ENCODE measurements around the gene H6PD.

Gene H6PD

GRCh38 chr1:9246215-9246614, 11.6 kb downstream of the H6PD start:
- H3K27me3 ChIP-seq (ENCODE audit: control insufficient read depth in 1 of 2, insufficient read depth in 1 of 2, low read length in 2 of 2) = no peaks in the 10 kb centered on the region
- no peak overlapping the region for H3K18ac ChIP-seq (ENCODE audit: low read depth in 1 of 2, low read length in 2 of 2)
- no peak overlapping the region for H3K4me3 ChIP-seq (ENCODE audit: insufficient read depth in 1 of 2, low read depth in 1 of 2, low read length in 2 of 2)
- H3K27ac ChIP-seq (ENCODE audit: low read length, poor library complexity, severe bottlenecking) = no peak overlapping the region
- no peak overlapping the region for H3K14ac ChIP-seq (ENCODE audit: low read length in 2 of 2)
- 100% methylated on average over 5 of the region's 5 CpGs for WGBS
- no peak overlapping the region for H2BK12ac ChIP-seq (ENCODE audit: low read length in 2 of 2)
- peaks cover 34 to 53% of the 10 kb centered on the region in 2 experiments for H3K36me3 ChIP-seq (ENCODE audit: control insufficient read depth in 1 of 2, insufficient read depth in 2 of 2, low read depth in 1 of 2, low read length in 2 of 2)
- no peak overlapping the region for H3K4me2 ChIP-seq (ENCODE audit: low read length, poor library complexity, severe bottlenecking)
- H2BK5ac ChIP-seq (ENCODE audit: low read depth, low read length, poor library complexity, severe bottlenecking) = no peak overlapping the region
- DNase-seq = no peak
- H3K9ac ChIP-seq (ENCODE audit: low read length) = no peak overlapping the region
- no peak overlapping the region for H2BK15ac ChIP-seq (ENCODE audit: low read depth, poor library complexity, severe bottlenecking)
- no peak overlapping the region for H3K23ac ChIP-seq (ENCODE audit: low read length in 2 of 2)
- no peak overlapping the region for H3K4ac ChIP-seq (ENCODE audit: low read depth in 1 of 2, low read length in 2 of 2)
- H2AK5ac ChIP-seq (ENCODE audit: low read length, severe bottlenecking) = no peak overlapping the region
- H2AFZ ChIP-seq (ENCODE audit: low read depth, low read length) = no peak overlapping the region
- no peak overlapping the region for H2BK120ac ChIP-seq (ENCODE audit: low read depth, low read length)
- peaks cover 24% of the 10 kb centered on the region for H3K4me1 ChIP-seq (ENCODE audit: control insufficient read depth, insufficient read depth, low read depth, low read length)
- H3K9me3 ChIP-seq (ENCODE audit: control insufficient read depth, low read length) = no peaks in the 10 kb centered on the region
- H4K8ac ChIP-seq (ENCODE audit: low read length) = no peak overlapping the region
- no peak overlapping the region for H4K91ac ChIP-seq (ENCODE audit: low read length)
- H3K79me1 ChIP-seq (replicated peaks; ENCODE audit: low read length, poor library complexity, severe bottlenecking) = peaks cover 16% of the 10 kb centered on the region

GRCh38 chr1:9246841-9247785, 12.5 kb downstream of the H6PD start:
- no peak overlapping the region for H3K23ac ChIP-seq (ENCODE audit: low read length in 2 of 2)
- peaks cover 34 to 55% of the 10 kb centered on the region in 2 experiments for H3K36me3 ChIP-seq (ENCODE audit: control insufficient read depth in 1 of 2, insufficient read depth in 2 of 2, low read depth in 1 of 2, low read length in 2 of 2)
- no peak overlapping the region for H2BK120ac ChIP-seq (ENCODE audit: low read depth, low read length)
- DNase-seq = no peak
- 94% methylated on average over 41 of the region's 41 CpGs for WGBS
- no peak overlapping the region for H3K4me2 ChIP-seq (ENCODE audit: low read length, poor library complexity, severe bottlenecking)
- H2AK5ac ChIP-seq (ENCODE audit: low read length, severe bottlenecking) = no peak overlapping the region
- no peak overlapping the region for H4K8ac ChIP-seq (ENCODE audit: low read length)
- peaks cover 16% of the 10 kb centered on the region for H3K79me1 ChIP-seq (replicated peaks; ENCODE audit: low read length, poor library complexity, severe bottlenecking)
- peaks cover 28% of the 10 kb centered on the region for H3K4me1 ChIP-seq (ENCODE audit: control insufficient read depth, insufficient read depth, low read depth, low read length)
- H2BK5ac ChIP-seq (ENCODE audit: low read depth, low read length, poor library complexity, severe bottlenecking) = no peak overlapping the region
- no peak overlapping the region for H3K14ac ChIP-seq (ENCODE audit: low read length in 2 of 2)
- no peaks in the 10 kb centered on the region for H3K27me3 ChIP-seq (ENCODE audit: control insufficient read depth in 1 of 2, insufficient read depth in 1 of 2, low read length in 2 of 2)
- no peak overlapping the region for H3K18ac ChIP-seq (ENCODE audit: low read depth in 1 of 2, low read length in 2 of 2)
- H3K4ac ChIP-seq (ENCODE audit: low read depth in 1 of 2, low read length in 2 of 2) = no peak overlapping the region
- H2BK15ac ChIP-seq (ENCODE audit: low read depth, poor library complexity, severe bottlenecking) = no peak overlapping the region
- no peak overlapping the region for H2BK12ac ChIP-seq (ENCODE audit: low read length in 2 of 2)
- H3K9ac ChIP-seq (ENCODE audit: low read length) = no peak overlapping the region
- no peak overlapping the region for H2AFZ ChIP-seq (ENCODE audit: low read depth, low read length)
- H3K9me3 ChIP-seq (ENCODE audit: control insufficient read depth, low read length) = no peaks in the 10 kb centered on the region
- no peak overlapping the region for H3K27ac ChIP-seq (ENCODE audit: low read length, poor library complexity, severe bottlenecking)
- H3K4me3 ChIP-seq (ENCODE audit: insufficient read depth in 1 of 2, low read depth in 1 of 2, low read length in 2 of 2) = no peak overlapping the region
- no peak overlapping the region for H4K91ac ChIP-seq (ENCODE audit: low read length)

- Histone ChIP-seq H3K9ac (ENCODE audit: low read length) (no peak overlapping the region), H2BK5ac (ENCODE audit: low read depth, low read length, poor library complexity, severe bottlenecking) (no peak overlapping the region), H4K91ac (ENCODE audit: low read length) (no peak overlapping the region), H3K79me1 (replicated peaks; ENCODE audit: low read length, poor library complexity, severe bottlenecking) (peaks cover 9% of the 10 kb centered on the region), H4K8ac (ENCODE audit: low read length) (no peak overlapping the region), H3K27ac (ENCODE audit: low read length, poor library complexity, severe bottlenecking) (no peak overlapping the region), H3K4me2 (ENCODE audit: low read length, poor library complexity, severe bottlenecking) (no peak overlapping the region), H2AFZ (ENCODE audit: low read depth, low read length) (no peak overlapping the region), H2BK120ac (ENCODE audit: low read depth, low read length) (no peak overlapping the region), H3K23ac (ENCODE audit: low read length in 2 of 2) (no peak overlapping the region), H2BK12ac (ENCODE audit: low read length in 2 of 2) (no peak overlapping the region), H3K9me3 (ENCODE audit: control insufficient read depth, low read length) (no peaks in the 10 kb centered on the region), H3K36me3 (ENCODE audit: control insufficient read depth in 1 of 2, insufficient read depth in 2 of 2, low read depth in 1 of 2, low read length in 2 of 2) (peaks cover 34 to 62% of the 10 kb centered on the region in 2 experiments), H2AK5ac (ENCODE audit: low read length, severe bottlenecking) (no peak overlapping the region), H2BK15ac (ENCODE audit: low read depth, poor library complexity, severe bottlenecking) (no peak overlapping the region), H3K14ac (ENCODE audit: low read length in 2 of 2) (no peak overlapping the region), H3K4me3 (ENCODE audit: insufficient read depth in 1 of 2, low read depth in 1 of 2, low read length in 2 of 2) (no peak overlapping the region), H3K18ac (ENCODE audit: low read depth in 1 of 2, low read length in 2 of 2) (no peak overlapping the region), H3K4me1 (ENCODE audit: control insufficient read depth, insufficient read depth, low read depth, low read length) (peaks cover 32% of the 10 kb centered on the region), H3K4ac (ENCODE audit: low read depth in 1 of 2, low read length in 2 of 2) (no peak overlapping the region), H3K27me3 (ENCODE audit: control insufficient read depth in 1 of 2, insufficient read depth in 1 of 2, low read length in 2 of 2) (no peaks in the 10 kb centered on the region)
- DNase-seq = no peak
- 92% methylated on average over 18 of the region's 18 CpGs for WGBS
Observed at GRCh38 chr1:9247894-9248293, 13.3 kb downstream of the H6PD start.

GRCh38 chr1:9248341-9249262, 14.0 kb downstream of the H6PD start:
- H2BK12ac ChIP-seq (ENCODE audit: low read length in 2 of 2) = no peak overlapping the region
- no peak overlapping the region for H3K4ac ChIP-seq (ENCODE audit: low read depth in 1 of 2, low read length in 2 of 2)
- H3K4me1 ChIP-seq (ENCODE audit: control insufficient read depth, insufficient read depth, low read depth, low read length) = peaks cover 34% of the 10 kb centered on the region
- H3K14ac ChIP-seq (ENCODE audit: low read length in 2 of 2) = no peak overlapping the region
- peaks cover 34 to 65% of the 10 kb centered on the region in 2 experiments for H3K36me3 ChIP-seq (ENCODE audit: control insufficient read depth in 1 of 2, insufficient read depth in 2 of 2, low read depth in 1 of 2, low read length in 2 of 2)
- no peak overlapping the region for H3K18ac ChIP-seq (ENCODE audit: low read depth in 1 of 2, low read length in 2 of 2)
- H3K27ac ChIP-seq (ENCODE audit: low read length, poor library complexity, severe bottlenecking) = no peak overlapping the region
- no peak overlapping the region for H4K91ac ChIP-seq (ENCODE audit: low read length)
- peaks cover 6% of the 10 kb centered on the region for H3K79me1 ChIP-seq (replicated peaks; ENCODE audit: low read length, poor library complexity, severe bottlenecking)
- H3K9me3 ChIP-seq (ENCODE audit: control insufficient read depth, low read length) = no peaks in the 10 kb centered on the region
- H3K23ac ChIP-seq (ENCODE audit: low read length in 2 of 2) = no peak overlapping the region
- no peak overlapping the region for H2AFZ ChIP-seq (ENCODE audit: low read depth, low read length)
- no peak overlapping the region for H4K8ac ChIP-seq (ENCODE audit: low read length)
- H2BK15ac ChIP-seq (ENCODE audit: low read depth, poor library complexity, severe bottlenecking) = no peak overlapping the region
- H3K9ac ChIP-seq (ENCODE audit: low read length) = no peak overlapping the region
- H3K27me3 ChIP-seq (ENCODE audit: control insufficient read depth in 1 of 2, insufficient read depth in 1 of 2, low read length in 2 of 2) = no peaks in the 10 kb centered on the region
- 94% methylated on average over 18 of the region's 21 CpGs for WGBS
- H2BK5ac ChIP-seq (ENCODE audit: low read depth, low read length, poor library complexity, severe bottlenecking) = no peak overlapping the region
- no peak overlapping the region for H3K4me2 ChIP-seq (ENCODE audit: low read length, poor library complexity, severe bottlenecking)
- H2BK120ac ChIP-seq (ENCODE audit: low read depth, low read length) = no peak overlapping the region
- H2AK5ac ChIP-seq (ENCODE audit: low read length, severe bottlenecking) = no peak overlapping the region
- no peak for DNase-seq
- no peak overlapping the region for H3K4me3 ChIP-seq (ENCODE audit: insufficient read depth in 1 of 2, low read depth in 1 of 2, low read length in 2 of 2)
